Cardiac fibroblast (primary cell): Measurements from ENCODE around the gene ENTHD1.

ENCODE experiments used
- DNase-seq, 2 donors: peaks; one replicate each; pipeline versions ENCODE4 v3.0.0 to v3.0.0-alpha.2; 2010; ENCODE audit warnings: low read depth in 2 of 2
- H3K4me3 ChIP-seq, 2 donors: replicated peaks in 1 of 2; 1 replicate in 1 of 2; 2 replicates in 1 of 2; pipeline ENCODE4 v1.5.1; 2011; ENCODE audit warnings: low read depth in 2 of 2, low read length in 2 of 2, mild to moderate bottlenecking in 2 of 2, moderate library complexity in 1 of 2
- CTCF ChIP-seq: IDR thresholded peaks from one replicate; pipeline ENCODE4 v1.5.1; 2011; ENCODE audit warnings: low read depth, mild to moderate bottlenecking, low read length, inconsistent platforms

ENTHD1 gene

GRCh38 chr22:39706376-39707140, 187.0 kb downstream of the ENTHD1 start:
- DNase-seq, result no peak
- TF ChIP-seq CTCF, result no peak
- no peak overlapping the region for H3K4me3 ChIP-seq

- TF ChIP-seq CTCF, result no peak
- no peak for DNase-seq
- no peak overlapping the region for H3K4me3 ChIP-seq
Measured at GRCh38 chr22:39705386-39705785, 188.2 kb downstream of the ENTHD1 start.

- TF ChIP-seq CTCF, result no peak
- DNase-seq, result peak in 1 of 2 donors; percentile 20
- H3K4me3 ChIP-seq, result no peak overlapping the region
Measured at GRCh38 chr22:39703928-39704639, 189.5 kb downstream of the ENTHD1 start.

GRCh38 chr22:39703091-39703490, 190.5 kb downstream of the ENTHD1 start:
- no peak for DNase-seq
- H3K4me3 ChIP-seq, result no peak overlapping the region
- TF ChIP-seq CTCF, result no peak

- TF ChIP-seq CTCF, result no peak
- H3K4me3 ChIP-seq, result no peak overlapping the region
- DNase-seq, result no peak
Measured at GRCh38 chr22:39700565-39700964, 193.0 kb downstream of the ENTHD1 start.

GRCh38 chr22:39699631-39700360, 193.8 kb downstream of the ENTHD1 start:
- TF ChIP-seq CTCF, result no peak
- no peak for DNase-seq
- H3K4me3 ChIP-seq, result no peak overlapping the region
